ENCODE measurements around the gene MBNL3.
A peak's percentile ranks its signal among the peaks of the same experiment; 100 is the strongest.

MBNL3 gene

DNA sequence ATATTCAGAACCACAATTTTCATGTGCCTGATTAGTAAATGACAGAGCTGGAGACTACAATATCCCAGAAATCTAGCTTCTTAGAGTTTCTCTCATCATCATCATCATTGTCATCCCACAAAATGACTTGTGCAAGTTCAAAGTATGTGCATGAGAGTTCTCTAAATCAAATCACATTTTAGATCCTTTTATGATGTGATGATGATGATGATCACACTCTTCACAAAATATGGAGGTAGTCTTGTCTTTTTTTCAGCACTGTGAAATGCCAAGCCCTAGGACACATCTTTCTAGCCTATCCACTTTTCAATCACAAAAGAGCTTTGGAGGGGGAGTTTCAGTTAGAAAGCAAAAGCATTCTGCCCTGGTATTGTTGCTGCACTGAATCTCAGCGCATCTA is 7.4 kb downstream of the MBNL3 start:
- H3K4me3 ChIP-seq (ENCODE audit: low read depth in 1 of 2, low read length in 2 of 2) = no peak overlapping the region
- no peaks in the 10 kb centered on the region for H3K9me3 ChIP-seq (ENCODE audit: control insufficient read depth in 1 of 2, low read length in 2 of 2)
- peaks cover 26 to 42% of the 10 kb centered on the region in 2 donors for H3K4me1 ChIP-seq (ENCODE audit: control insufficient read depth in 1 of 2, insufficient read depth in 2 of 2, low read length in 2 of 2)
- no peaks in the 10 kb centered on the region for H3K27me3 ChIP-seq (ENCODE audit: control insufficient read depth in 1 of 2, insufficient read depth in 2 of 2, low read length in 2 of 2)
- no peak overlapping the region for H3K9ac ChIP-seq (ENCODE audit: low read depth in 1 of 2, low read length in 2 of 2)
- no peak overlapping the region for H3K27ac ChIP-seq (ENCODE audit: low read depth, low read length)
- no peaks in the 10 kb centered on the region for H3K36me3 ChIP-seq (ENCODE audit: control insufficient read depth in 1 of 2, insufficient read depth in 2 of 2, low read length in 2 of 2)

DNA sequence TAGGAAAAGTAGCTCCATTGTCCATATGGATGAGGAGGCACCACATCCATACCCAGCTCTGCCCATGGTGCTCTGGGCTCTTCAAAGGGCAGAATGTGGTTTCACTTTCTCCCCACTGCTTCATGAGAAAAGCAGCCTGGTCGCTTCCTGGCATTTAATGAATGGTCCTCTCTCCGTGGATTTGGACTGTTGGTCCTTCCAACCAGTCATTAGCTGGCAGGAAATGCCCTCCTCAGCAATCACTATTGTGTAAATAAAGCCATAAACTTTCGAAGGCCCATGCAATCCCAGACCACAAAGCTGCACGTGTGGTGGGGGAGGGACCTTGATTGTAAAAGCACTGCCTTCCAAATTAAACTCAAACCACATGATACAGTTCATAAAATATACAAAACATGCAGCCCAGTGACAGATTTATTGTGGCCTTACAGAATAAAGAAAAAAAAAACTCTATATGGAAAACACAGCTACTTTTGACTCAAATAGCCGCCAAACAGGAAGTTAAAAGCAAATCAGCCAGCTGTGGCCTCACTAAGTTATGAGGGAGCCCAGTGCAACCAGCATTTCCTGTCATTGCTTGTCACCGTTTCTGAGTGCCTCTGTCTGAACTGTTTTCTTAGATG is 8.1 kb downstream of the MBNL3 start:
- Histone ChIP-seq H3K9ac (ENCODE audit: low read depth in 1 of 2, low read length in 2 of 2) (peak overlapping the region; percentile 43 to 47), H3K4me3 (ENCODE audit: low read depth in 1 of 2, low read length in 2 of 2) (peak overlapping the region; percentile 55 to 66), H3K27ac (ENCODE audit: low read depth, low read length) (peak overlapping the region; percentile 50), H3K36me3 (ENCODE audit: control insufficient read depth in 1 of 2, insufficient read depth in 2 of 2, low read length in 2 of 2) (no peaks in the 10 kb centered on the region), H3K4me1 (ENCODE audit: control insufficient read depth in 1 of 2, insufficient read depth in 2 of 2, low read length in 2 of 2) (peaks cover 20 to 34% of the 10 kb centered on the region in 2 donors), H3K9me3 (ENCODE audit: control insufficient read depth in 1 of 2, low read length in 2 of 2) (no peaks in the 10 kb centered on the region), H3K27me3 (ENCODE audit: control insufficient read depth in 1 of 2, insufficient read depth in 2 of 2, low read length in 2 of 2) (no peaks in the 10 kb centered on the region)

DNA sequence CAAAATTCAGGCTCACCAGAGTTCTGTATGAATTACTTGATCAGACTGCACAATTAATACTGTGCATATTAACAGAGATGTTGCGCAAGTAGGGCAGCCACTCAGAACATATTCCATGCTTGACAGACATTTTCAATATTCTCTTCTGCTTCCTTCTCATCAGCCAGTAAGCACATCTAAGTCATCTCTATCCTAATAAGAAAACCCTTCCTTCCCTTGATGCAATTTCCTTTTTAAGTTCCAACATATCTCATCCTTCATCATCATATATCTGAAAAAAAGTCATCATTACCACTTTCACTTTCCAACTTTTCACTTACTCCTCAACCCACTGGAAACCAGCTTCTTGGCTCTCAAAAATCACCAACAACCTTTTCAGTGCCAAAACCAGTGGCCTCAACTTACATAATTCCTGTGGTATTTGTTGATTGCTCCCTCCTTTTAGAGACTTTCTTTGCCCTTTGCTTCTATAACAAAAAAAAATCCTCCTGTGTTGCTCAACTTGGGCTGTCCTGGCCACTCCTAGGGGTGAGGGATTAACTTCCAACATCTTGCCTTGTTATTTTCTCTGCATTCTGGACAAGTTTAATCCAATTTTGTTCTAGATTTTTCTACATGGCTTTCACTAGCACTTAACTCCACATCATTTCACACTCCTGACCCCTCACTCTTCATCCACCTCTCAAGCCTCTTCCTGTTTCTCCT is 14.1 kb downstream of the MBNL3 start:
- H3K9ac ChIP-seq (ENCODE audit: low read depth in 1 of 2, low read length in 2 of 2) = no peak overlapping the region
- no peak overlapping the region for H3K4me3 ChIP-seq (ENCODE audit: low read depth in 1 of 2, low read length in 2 of 2)
- H3K27me3 ChIP-seq (ENCODE audit: control insufficient read depth in 1 of 2, insufficient read depth in 2 of 2, low read length in 2 of 2) = no peaks in the 10 kb centered on the region
- H3K9me3 ChIP-seq (ENCODE audit: control insufficient read depth in 1 of 2, low read length in 2 of 2) = no peaks in the 10 kb centered on the region
- H3K27ac ChIP-seq (ENCODE audit: low read depth, low read length) = no peak overlapping the region
- H3K36me3 ChIP-seq (ENCODE audit: control insufficient read depth in 1 of 2, insufficient read depth in 2 of 2, low read length in 2 of 2) = no peaks in the 10 kb centered on the region
- H3K4me1 ChIP-seq (ENCODE audit: control insufficient read depth in 1 of 2, insufficient read depth in 2 of 2, low read length in 2 of 2) = peaks cover 2 to 7% of the 10 kb centered on the region in 2 donors

GRCh38 chrX:132472397-132472796 is 16.4 kb downstream of the MBNL3 start:
- no peaks in the 10 kb centered on the region for H3K27me3 ChIP-seq (ENCODE audit: control insufficient read depth in 1 of 2, insufficient read depth in 2 of 2, low read length in 2 of 2)
- no peak overlapping the region for H3K27ac ChIP-seq (ENCODE audit: low read depth, low read length)
- no peak overlapping the region for H3K4me3 ChIP-seq (ENCODE audit: low read depth in 1 of 2, low read length in 2 of 2)
- H3K9ac ChIP-seq (ENCODE audit: low read depth in 1 of 2, low read length in 2 of 2) = no peak overlapping the region
- no peaks in the 10 kb centered on the region for H3K9me3 ChIP-seq (ENCODE audit: control insufficient read depth in 1 of 2, low read length in 2 of 2)
- H3K36me3 ChIP-seq (ENCODE audit: control insufficient read depth in 1 of 2, insufficient read depth in 2 of 2, low read length in 2 of 2) = no peaks in the 10 kb centered on the region
- H3K4me1 ChIP-seq (ENCODE audit: control insufficient read depth in 1 of 2, insufficient read depth in 2 of 2, low read length in 2 of 2) = peaks cover 0 to 4% of the 10 kb centered on the region in 2 donors

DNA sequence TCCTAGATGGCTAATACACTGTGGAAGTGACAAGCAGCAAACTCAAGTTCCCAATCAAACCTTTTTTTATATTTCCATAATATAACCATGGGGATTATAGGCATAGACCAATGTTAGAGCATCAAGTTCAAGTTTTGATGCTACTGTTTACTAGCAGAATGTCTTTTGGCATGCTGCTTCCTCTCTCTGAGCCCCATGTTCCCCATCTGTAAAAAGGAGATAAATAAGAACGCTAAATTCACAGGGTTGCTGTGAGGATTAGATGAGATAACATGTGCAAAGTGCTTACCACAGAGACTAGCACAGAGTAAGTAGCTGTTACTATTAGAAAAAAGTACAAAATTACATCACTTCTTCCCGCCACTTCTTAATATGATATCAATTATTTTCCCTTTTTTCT is 18.0 kb downstream of the MBNL3 start:
- H3K9me3 ChIP-seq (ENCODE audit: control insufficient read depth in 1 of 2, low read length in 2 of 2) = no peaks in the 10 kb centered on the region
- no peak overlapping the region for H3K4me3 ChIP-seq (ENCODE audit: low read depth in 1 of 2, low read length in 2 of 2)
- H3K36me3 ChIP-seq (ENCODE audit: control insufficient read depth in 1 of 2, insufficient read depth in 2 of 2, low read length in 2 of 2) = no peaks in the 10 kb centered on the region
- no peaks in the 10 kb centered on the region for H3K27me3 ChIP-seq (ENCODE audit: control insufficient read depth in 1 of 2, insufficient read depth in 2 of 2, low read length in 2 of 2)
- peaks cover 0 to 4% of the 10 kb centered on the region in 2 donors for H3K4me1 ChIP-seq (ENCODE audit: control insufficient read depth in 1 of 2, insufficient read depth in 2 of 2, low read length in 2 of 2)
- no peak overlapping the region for H3K9ac ChIP-seq (ENCODE audit: low read depth in 1 of 2, low read length in 2 of 2)
- no peak overlapping the region for H3K27ac ChIP-seq (ENCODE audit: low read depth, low read length)

GRCh38 chrX:132470179-132470578 is 18.7 kb downstream of the MBNL3 start:
- no peak overlapping the region for H3K4me3 ChIP-seq (ENCODE audit: low read depth in 1 of 2, low read length in 2 of 2)
- H3K27ac ChIP-seq (ENCODE audit: low read depth, low read length) = no peak overlapping the region
- no peaks in the 10 kb centered on the region for H3K36me3 ChIP-seq (ENCODE audit: control insufficient read depth in 1 of 2, insufficient read depth in 2 of 2, low read length in 2 of 2)
- no peaks in the 10 kb centered on the region for H3K9me3 ChIP-seq (ENCODE audit: control insufficient read depth in 1 of 2, low read length in 2 of 2)
- no peaks in the 10 kb centered on the region for H3K27me3 ChIP-seq (ENCODE audit: control insufficient read depth in 1 of 2, insufficient read depth in 2 of 2, low read length in 2 of 2)
- peaks cover 0 to 4% of the 10 kb centered on the region in 2 donors for H3K4me1 ChIP-seq (ENCODE audit: control insufficient read depth in 1 of 2, insufficient read depth in 2 of 2, low read length in 2 of 2)
- no peak overlapping the region for H3K9ac ChIP-seq (ENCODE audit: low read depth in 1 of 2, low read length in 2 of 2)

DNA sequence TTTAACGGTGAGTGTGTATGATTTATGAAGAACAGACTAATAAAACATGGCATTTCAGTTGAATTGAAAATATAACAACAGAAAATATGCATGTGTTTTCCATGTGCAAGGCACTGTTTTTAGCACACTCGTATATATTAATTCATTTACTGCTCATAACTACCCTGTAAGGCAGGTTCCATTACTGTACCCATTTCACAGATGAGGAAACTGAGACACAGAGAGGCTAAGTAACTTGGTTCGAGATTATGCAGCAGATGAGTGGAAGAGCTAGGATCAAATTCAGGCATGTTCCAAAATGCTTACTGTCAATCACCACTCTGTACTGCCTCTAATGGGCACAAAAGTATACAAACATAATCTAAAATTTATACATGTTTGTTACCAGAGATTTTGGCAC is 20.4 kb downstream of the MBNL3 start:
- H3K4me1 ChIP-seq (ENCODE audit: control insufficient read depth in 1 of 2, insufficient read depth in 2 of 2, low read length in 2 of 2) = no peaks in the 10 kb centered on the region
- no peak overlapping the region for H3K9ac ChIP-seq (ENCODE audit: low read depth in 1 of 2, low read length in 2 of 2)
- no peak overlapping the region for H3K4me3 ChIP-seq (ENCODE audit: low read depth in 1 of 2, low read length in 2 of 2)
- no peak overlapping the region for H3K27ac ChIP-seq (ENCODE audit: low read depth, low read length)
- no peaks in the 10 kb centered on the region for H3K27me3 ChIP-seq (ENCODE audit: control insufficient read depth in 1 of 2, insufficient read depth in 2 of 2, low read length in 2 of 2)
- H3K36me3 ChIP-seq (ENCODE audit: control insufficient read depth in 1 of 2, insufficient read depth in 2 of 2, low read length in 2 of 2) = no peaks in the 10 kb centered on the region
- H3K9me3 ChIP-seq (ENCODE audit: control insufficient read depth in 1 of 2, low read length in 2 of 2) = no peaks in the 10 kb centered on the region

DNA sequence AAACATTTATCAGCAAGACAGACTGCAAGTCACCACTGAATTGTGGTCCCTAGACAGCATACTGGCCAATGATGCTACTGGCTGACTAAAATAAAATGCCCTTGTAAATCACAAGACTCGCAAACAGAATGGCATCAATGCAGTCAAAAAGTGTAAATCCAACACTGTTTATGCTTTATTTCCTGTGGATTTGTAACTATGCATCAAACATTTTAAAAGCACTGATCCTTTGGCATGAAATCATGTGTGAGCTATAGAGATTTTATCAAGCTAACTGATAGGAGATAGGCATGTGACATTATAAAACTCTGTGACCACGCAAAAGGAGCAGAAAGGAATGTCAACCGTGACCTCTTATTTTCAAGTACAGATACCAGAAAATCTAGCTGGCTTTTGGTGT is 20.8 kb downstream of the MBNL3 start:
- H3K4me3 ChIP-seq (ENCODE audit: low read depth in 1 of 2, low read length in 2 of 2) = no peak overlapping the region
- no peak overlapping the region for H3K9ac ChIP-seq (ENCODE audit: low read depth in 1 of 2, low read length in 2 of 2)
- H3K36me3 ChIP-seq (ENCODE audit: control insufficient read depth in 1 of 2, insufficient read depth in 2 of 2, low read length in 2 of 2) = no peaks in the 10 kb centered on the region
- H3K27me3 ChIP-seq (ENCODE audit: control insufficient read depth in 1 of 2, insufficient read depth in 2 of 2, low read length in 2 of 2) = no peaks in the 10 kb centered on the region
- no peak overlapping the region for H3K27ac ChIP-seq (ENCODE audit: low read depth, low read length)
- H3K4me1 ChIP-seq (ENCODE audit: control insufficient read depth in 1 of 2, insufficient read depth in 2 of 2, low read length in 2 of 2) = no peaks in the 10 kb centered on the region
- H3K9me3 ChIP-seq (ENCODE audit: control insufficient read depth in 1 of 2, low read length in 2 of 2) = no peaks in the 10 kb centered on the region

- no peaks in the 10 kb centered on the region for H3K4me1 ChIP-seq (ENCODE audit: control insufficient read depth in 1 of 2, insufficient read depth in 2 of 2, low read length in 2 of 2)
- no peak overlapping the region for H3K9ac ChIP-seq (ENCODE audit: low read depth in 1 of 2, low read length in 2 of 2)
- no peaks in the 10 kb centered on the region for H3K27me3 ChIP-seq (ENCODE audit: control insufficient read depth in 1 of 2, insufficient read depth in 2 of 2, low read length in 2 of 2)
- H3K27ac ChIP-seq (ENCODE audit: low read depth, low read length) = no peak overlapping the region
- no peaks in the 10 kb centered on the region for H3K9me3 ChIP-seq (ENCODE audit: control insufficient read depth in 1 of 2, low read length in 2 of 2)
- H3K36me3 ChIP-seq (ENCODE audit: control insufficient read depth in 1 of 2, insufficient read depth in 2 of 2, low read length in 2 of 2) = no peaks in the 10 kb centered on the region
- no peak overlapping the region for H3K4me3 ChIP-seq (ENCODE audit: low read depth in 1 of 2, low read length in 2 of 2)
Observed at GRCh38 chrX:132467026-132467425, 21.8 kb downstream of the MBNL3 start.

DNA sequence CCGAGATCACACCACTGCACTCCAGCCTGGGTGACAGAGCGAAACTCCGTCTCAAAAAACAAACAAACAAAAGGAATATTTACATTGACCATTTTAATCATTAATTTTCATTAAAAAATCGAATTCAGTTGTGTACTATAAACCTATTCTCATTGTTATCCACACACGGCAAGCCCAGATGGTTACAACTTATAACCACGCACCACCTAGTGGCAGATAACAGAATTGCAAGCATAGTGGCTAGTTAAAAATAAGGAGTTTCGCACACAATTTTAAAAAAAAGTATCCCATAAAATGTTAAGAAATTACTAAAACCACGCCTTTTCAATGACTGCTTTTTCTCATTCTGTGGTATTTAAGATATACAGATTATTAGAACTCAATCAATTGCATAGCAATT is 25.4 kb downstream of the MBNL3 start:
- no peaks in the 10 kb centered on the region for H3K4me1 ChIP-seq (ENCODE audit: control insufficient read depth in 1 of 2, insufficient read depth in 2 of 2, low read length in 2 of 2)
- H3K27ac ChIP-seq (ENCODE audit: low read depth, low read length) = no peak overlapping the region
- no peak overlapping the region for H3K4me3 ChIP-seq (ENCODE audit: low read depth in 1 of 2, low read length in 2 of 2)
- no peaks in the 10 kb centered on the region for H3K27me3 ChIP-seq (ENCODE audit: control insufficient read depth in 1 of 2, insufficient read depth in 2 of 2, low read length in 2 of 2)
- H3K36me3 ChIP-seq (ENCODE audit: control insufficient read depth in 1 of 2, insufficient read depth in 2 of 2, low read length in 2 of 2) = no peaks in the 10 kb centered on the region
- no peaks in the 10 kb centered on the region for H3K9me3 ChIP-seq (ENCODE audit: control insufficient read depth in 1 of 2, low read length in 2 of 2)
- H3K9ac ChIP-seq (ENCODE audit: low read depth in 1 of 2, low read length in 2 of 2) = no peak overlapping the region
